ENCODE data around the gene ADARB2. TPM values are rescaled to one million over a fixed set of nuclear protein-coding genes. Genes with fewer than 3 reads are reported as not detected.
"Not testable (repeated sequence)": the region's sequence is repeated elsewhere in the genome, so short reads cannot be mapped to it uniquely, and the experiment has no call there.

Gene ADARB2
- total RNA-seq, 4 donors from 2014 or later: 2.3 to 3.7 (median 2.6) TPM

GRCh38 chr10:1343176-1343575, 394.1 kb downstream of the ADARB2 start:
- Histone ChIP-seq H3K27ac (replicated peaks in 1 of 4) (no peak overlapping the region), H3K4me1 (no peaks in the 10 kb centered on the region), H3K27me3 (peaks cover 0 to 8% (median 0%) of the 10 kb centered on the region in 4 donors), H3K36me3 (no peaks in the 10 kb centered on the region), H3K4me3 (no peak overlapping the region), H3K9me3 (no peaks in the 10 kb centered on the region)
- intact Hi-C loops (cut with DNase I): no loop called here
- TF ChIP-seq POLR2AphosphoS5 (IDR thresholded peaks at IDR 0.05) (no peak), POLR2A (IDR thresholded peaks at IDR 0.05; ENCODE audit: low read depth) (no peak), EP300 (IDR thresholded peaks at IDR 0.05) (no peak), CTCF (IDR thresholded peaks at IDR 0.05) (no peak)
- WGBS: 73% methylated on average over 5 of the region's 5 CpGs
- DNase-seq (ENCODE audit: extremely low spot score): no peak

- H3K36me3 ChIP-seq; intact Hi-C loops (cut with DNase I); DNase-seq (ENCODE audit: extremely low spot score); H3K4me1 ChIP-seq; H3K27ac ChIP-seq (replicated peaks in 1 of 4); H3K9me3 ChIP-seq; H3K4me3 ChIP-seq: not testable (repeated sequence)
- peaks cover 0 to 14% (median 0%) of the 10 kb centered on the region in 4 donors for H3K27me3 ChIP-seq
- WGBS: 82% methylated on average over 10 of the region's 14 CpGs
Measured at GRCh38 chr10:1341052-1341451, 396.3 kb downstream of the ADARB2 start.

GRCh38 chr10:1339396-1339795, 397.9 kb downstream of the ADARB2 start:
- Histone ChIP-seq H3K36me3 (no peaks in the 10 kb centered on the region), H3K4me3 (no peak overlapping the region), H3K27me3 (peaks cover 0 to 14% (median 0%) of the 10 kb centered on the region in 4 donors), H3K4me1 (no peaks in the 10 kb centered on the region), H3K9me3 (no peaks in the 10 kb centered on the region), H3K27ac (replicated peaks in 1 of 4) (no peak overlapping the region)
- 44% methylated on average over 6 of the region's 6 CpGs for WGBS
- DNase-seq (ENCODE audit: extremely low spot score): no peak
- intact Hi-C loops (cut with DNase I): no loop called here
- TF ChIP-seq POLR2A (IDR thresholded peaks at IDR 0.05; ENCODE audit: low read depth): no peak
- no peak for TF ChIP-seq CTCF (IDR thresholded peaks at IDR 0.05)
- TF ChIP-seq EP300 (IDR thresholded peaks at IDR 0.05): no peak
- no peak for TF ChIP-seq POLR2AphosphoS5 (IDR thresholded peaks at IDR 0.05)

- intact Hi-C loops (cut with DNase I): no loop called here
- H3K27ac ChIP-seq (replicated peaks in 1 of 4): no peak overlapping the region
- H3K36me3 ChIP-seq: no peaks in the 10 kb centered on the region
- no peaks in the 10 kb centered on the region for H3K4me1 ChIP-seq
- H3K9me3 ChIP-seq: no peaks in the 10 kb centered on the region
- no peak for DNase-seq (ENCODE audit: extremely low spot score)
- H3K4me3 ChIP-seq: no peak overlapping the region
- TF ChIP-seq POLR2A (IDR thresholded peaks at IDR 0.05; ENCODE audit: low read depth): no peak
- TF ChIP-seq CTCF (IDR thresholded peaks at IDR 0.05): no peak
- peaks cover 0 to 14% (median 0%) of the 10 kb centered on the region in 4 donors for H3K27me3 ChIP-seq
- 53% methylated on average over 4 of the region's 4 CpGs for WGBS
Measured at GRCh38 chr10:1335642-1336041, 401.7 kb downstream of the ADARB2 start.

DNA sequence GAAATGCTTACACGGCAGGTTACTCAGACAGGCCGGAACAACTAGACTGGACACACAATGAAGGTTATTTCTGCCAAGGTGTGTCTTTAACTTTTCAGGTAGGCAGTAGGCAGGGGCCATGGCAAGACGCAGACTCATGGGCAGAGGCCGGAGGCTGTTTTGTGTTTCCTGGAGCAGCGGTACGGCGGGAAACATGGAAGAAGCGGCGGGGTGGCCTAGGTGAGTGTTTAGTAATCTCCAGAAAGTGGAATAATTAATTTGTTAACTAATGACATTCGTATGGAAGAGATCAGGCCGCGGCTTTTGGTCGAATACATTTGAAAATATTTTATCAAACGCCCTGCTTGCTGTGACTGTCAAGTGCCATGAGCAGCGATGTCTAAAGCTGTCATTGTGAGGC, 403.3 kb downstream of the ADARB2 start:
- WGBS: 92% methylated on average over 15 of the region's 15 CpGs

More for the DNA sequence above, 403.3 kb downstream of the ADARB2 start:
- Histone ChIP-seq H3K36me3 (no peaks in the 10 kb centered on the region), H3K27me3 (peaks cover 0 to 12% (median 0%) of the 10 kb centered on the region in 4 donors), H3K4me3 (no peak overlapping the region), H3K4me1 (no peaks in the 10 kb centered on the region), H3K9me3 (no peaks in the 10 kb centered on the region), H3K27ac (replicated peaks in 1 of 4) (no peak overlapping the region)
- no peak for DNase-seq (ENCODE audit: extremely low spot score)
- intact Hi-C loops (cut with DNase I): no loop called here
- TF ChIP-seq POLR2A (IDR thresholded peaks at IDR 0.05; ENCODE audit: low read depth): no peak
- no peak for TF ChIP-seq EP300 (IDR thresholded peaks at IDR 0.05)
- TF ChIP-seq CTCF (IDR thresholded peaks at IDR 0.05): no peak
- no peak for TF ChIP-seq POLR2AphosphoS5 (IDR thresholded peaks at IDR 0.05)

Data from esophagus muscularis mucosa (tissue), 4 donors.